MCF 10A (cell line): ENCODE results near the gene PLAC8L1. TPM values are rescaled to one million over a fixed set of nuclear protein-coding genes. Genes with fewer than 3 reads are reported as not detected.

ENCODE experiments used
- BruUV-seq: library from RNA; stranded (reverse); fragments of 400-500 nt; replicated peaks from 2 replicates; lab custom pipeline; 2021; lab: Mats Ljungman, UMichigan
- CTCF ChIA-PET: fragments of 300-600 bp; sonication (Branson Sonifier 250); formaldehyde crosslinking; extraction: SDS; loops from one replicate; lab custom pipeline; 2021; ENCODE audit warnings: antibody characterized with exemption, inconsistent platforms; lab: Yijun Ruan, JAX
- POLR2A ChIA-PET: fragments of 300-600, 350-650 bp; sonication (Branson Sonifier 250); formaldehyde crosslinking; extraction: SDS; loops from one replicate; lab custom pipeline; 2020; ENCODE audit warnings: antibody characterized with exemption, inconsistent platforms; lab: Yijun Ruan, JAX
- DNase-seq: peaks from one replicate; pipeline ENCODE4 v3.0.0-alpha.2; 2018; ENCODE audit not compliant: unreplicated experiment
- H3K27ac Mint-ChIP-seq: one replicate; pipeline ENCODE4 v1.8.0; 2022; ENCODE audit warnings: mild to moderate bottlenecking, low read depth, mixed read lengths; ENCODE audit not compliant: unreplicated experiment
- H3K27me3 Mint-ChIP-seq: one replicate; pipeline ENCODE4 v1.8.0; 2022; ENCODE audit warnings: mixed read lengths; ENCODE audit not compliant: insufficient read depth, unreplicated experiment
- H3K36me3 Mint-ChIP-seq: one replicate; pipeline ENCODE4 v1.8.0; 2022; ENCODE audit warnings: mild to moderate bottlenecking, moderate library complexity, mixed read lengths; ENCODE audit not compliant: insufficient read depth, unreplicated experiment
- H3K4me1 Mint-ChIP-seq: one replicate; pipeline ENCODE4 v1.8.0; 2022; ENCODE audit warnings: mixed read lengths; ENCODE audit not compliant: insufficient read depth, unreplicated experiment
- H3K4me3 Mint-ChIP-seq: one replicate; pipeline ENCODE4 v1.8.0; 2022; ENCODE audit warnings: mild to moderate bottlenecking, moderate library complexity, mixed read lengths; ENCODE audit not compliant: unreplicated experiment
- H3K9me3 Mint-ChIP-seq: one replicate; pipeline ENCODE4 v1.8.0; 2022; ENCODE audit warnings: mixed read lengths; ENCODE audit not compliant: unreplicated experiment
- intact Hi-C: fragments of 100-400 bp; cut with micrococcal nuclease; formaldehyde crosslinking; loops from 2 replicates; pipeline ENCODE4 v1.14.1; 2022
- total RNA-seq: library from RNA; stranded (reverse); gene quantifications from 2 replicates; pipeline ENCODE4 v1.2.3, GENCODE V29; 2022
- TF ChIP-seq, protein P1 (sequence below): fragments of 200-600 bp; IDR thresholded peaks from one replicate; pipeline ENCODE4 v1.8.0; 2022; ENCODE audit warnings: antibody characterized with exemption, mild to moderate bottlenecking; ENCODE audit not compliant: unreplicated experiment

The PLAC8L1 gene
- total RNA-seq, 1 experiment from 2014 or later = 2.5 TPM

DNA sequence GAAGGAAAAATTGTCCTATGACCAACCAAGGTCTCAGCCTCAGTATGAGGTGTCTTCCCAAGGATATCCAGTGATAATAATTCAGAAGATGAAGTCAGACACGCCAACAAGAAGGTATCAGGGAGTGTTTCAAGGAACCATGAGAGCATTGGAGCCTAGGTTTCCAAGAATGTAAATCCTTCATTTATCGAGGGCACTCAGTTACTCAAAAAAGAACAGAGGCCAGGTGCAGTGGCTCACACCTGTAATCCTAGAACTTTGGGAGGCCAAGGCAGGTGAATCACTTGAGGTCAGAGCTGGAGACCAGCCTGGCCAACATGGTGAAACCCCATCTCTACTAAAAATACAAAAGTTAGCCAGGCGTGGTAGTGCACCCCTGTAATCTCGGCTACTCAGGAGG, 70.8 kb downstream of the PLAC8L1 start:
- intact Hi-C loops = no loop called here
- TF ChIP-seq, protein P1, sequence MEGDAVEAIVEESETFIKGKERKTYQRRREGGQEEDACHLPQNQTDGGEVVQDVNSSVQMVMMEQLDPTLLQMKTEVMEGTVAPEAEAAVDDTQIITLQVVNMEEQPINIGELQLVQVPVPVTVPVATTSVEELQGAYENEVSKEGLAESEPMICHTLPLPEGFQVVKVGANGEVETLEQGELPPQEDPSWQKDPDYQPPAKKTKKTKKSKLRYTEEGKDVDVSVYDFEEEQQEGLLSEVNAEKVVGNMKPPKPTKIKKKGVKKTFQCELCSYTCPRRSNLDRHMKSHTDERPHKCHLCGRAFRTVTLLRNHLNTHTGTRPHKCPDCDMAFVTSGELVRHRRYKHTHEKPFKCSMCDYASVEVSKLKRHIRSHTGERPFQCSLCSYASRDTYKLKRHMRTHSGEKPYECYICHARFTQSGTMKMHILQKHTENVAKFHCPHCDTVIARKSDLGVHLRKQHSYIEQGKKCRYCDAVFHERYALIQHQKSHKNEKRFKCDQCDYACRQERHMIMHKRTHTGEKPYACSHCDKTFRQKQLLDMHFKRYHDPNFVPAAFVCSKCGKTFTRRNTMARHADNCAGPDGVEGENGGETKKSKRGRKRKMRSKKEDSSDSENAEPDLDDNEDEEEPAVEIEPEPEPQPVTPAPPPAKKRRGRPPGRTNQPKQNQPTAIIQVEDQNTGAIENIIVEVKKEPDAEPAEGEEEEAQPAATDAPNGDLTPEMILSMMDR = no peak
- H3K4me1 Mint-ChIP-seq = peaks cover 18% of the 10 kb centered on the region

More for the DNA sequence above, 70.8 kb downstream of the PLAC8L1 start:
- ChIA-PET POLR2A (no interaction called here), CTCF (interaction anchor here (1.1 kb wide), 1 partner anchor 125 kb away, joined by 4 read pairs; no protein-coding TSS in a partner anchor)
- H3K9me3 Mint-ChIP-seq = no peaks in the 10 kb centered on the region
- no peak overlapping the region for H3K27ac Mint-ChIP-seq
- no peak for DNase-seq
- H3K27me3 Mint-ChIP-seq = no peaks in the 10 kb centered on the region
- BruUV-seq = no TSS peak
- H3K4me3 Mint-ChIP-seq = no peak overlapping the region
- peaks cover 21% of the 10 kb centered on the region for H3K36me3 Mint-ChIP-seq

Other genes with a start within 250 kb of the PLAC8L1 start
- not detected in 2 replicates for gene GRXCR2, start 232.6 kb downstream of the PLAC8L1 start, total RNA-seq
- 14.9 and 29.6 TPM in 2 replicates for gene SH3RF2, start 169.0 kb downstream of the PLAC8L1 start, total RNA-seq
- gene LARS1, start 77.1 kb upstream of the PLAC8L1 start, total RNA-seq = 383 and 405 TPM in 2 replicates
- gene RBM27, start 98.0 kb upstream of the PLAC8L1 start, total RNA-seq = 25.6 and 27.9 TPM in 2 replicates
- gene POU4F3, start 233.3 kb upstream of the PLAC8L1 start, total RNA-seq = 0.16 TPM in 1 of 2 replicates, not detected in the other